Fibroblast of lung (primary cell): Measurements from ENCODE around the gene PDE2A. TPM values are rescaled to one million over a fixed set of nuclear protein-coding genes. Genes with fewer than 3 reads are reported as not detected.

Source experiments
- DNase-seq, 2 donors: peaks; one replicate each; pipeline versions ENCODE4 v3.0.0 to v3.0.0-alpha.2; 2010; ENCODE audit warnings: low read depth in 2 of 2
- H2AFZ ChIP-seq: 2 replicates; pipeline ENCODE4 v1.5.1; 2012; ENCODE audit warnings: low read length, control low read depth, inconsistent platforms
- H3K27ac ChIP-seq: 2 replicates; pipeline ENCODE4 v1.5.1; 2011; ENCODE audit warnings: low read length, control low read depth; ENCODE audit not compliant: insufficient read depth
- H3K27me3 ChIP-seq: 2 replicates; pipeline ENCODE4 v1.5.1; 2011; ENCODE audit warnings: mild to moderate bottlenecking, low read length; ENCODE audit not compliant: control insufficient read depth, insufficient read depth
- H3K36me3 ChIP-seq: 2 replicates; pipeline ENCODE4 v1.5.1; 2011; ENCODE audit warnings: low read length; ENCODE audit not compliant: control insufficient read depth, insufficient read depth
- H3K4me1 ChIP-seq: 2 replicates; pipeline ENCODE4 v1.5.1; 2011; ENCODE audit warnings: low read length; ENCODE audit not compliant: control insufficient read depth, insufficient read depth; ENCODE audit errors: extremely low read depth
- H3K4me2 ChIP-seq: 2 replicates; pipeline ENCODE4 v1.5.1; 2011; ENCODE audit warnings: low read length, control low read depth; ENCODE audit not compliant: insufficient read depth; ENCODE audit errors: extremely low read depth
- H3K4me3 ChIP-seq, 4 experiments: fragments of 200-600 bp in 1 of 4; sonication (generic) in 1 of 4; replicated peaks in 1 of 4; 2 replicates each; pipeline ENCODE4 v1.5.1; 2011 to 2016; ENCODE audit warnings: low read length in 4 of 4, low read depth in 3 of 4, mild to moderate bottlenecking in 3 of 4, control low read depth in 2 of 4, inconsistent platforms in 1 of 4, mixed read lengths in 1 of 4; ENCODE audit not compliant: insufficient read depth in 1 of 4; ENCODE audit errors: control extremely low read depth in 1 of 4
- H3K79me2 ChIP-seq: 2 replicates; pipeline ENCODE4 v1.5.1; 2012; ENCODE audit warnings: mild to moderate bottlenecking, low read length, inconsistent platforms; ENCODE audit not compliant: control insufficient read depth, insufficient read depth
- H3K9ac ChIP-seq: 2 replicates; pipeline ENCODE4 v1.5.1; 2011; ENCODE audit warnings: mild to moderate bottlenecking, low read length, control low read depth; ENCODE audit not compliant: insufficient read depth
- H3K9me3 ChIP-seq: 2 replicates; pipeline ENCODE4 v1.5.1; 2012; ENCODE audit warnings: low read depth, low read length; ENCODE audit not compliant: control insufficient read depth, insufficient read depth
- H4K20me1 ChIP-seq: 2 replicates; pipeline ENCODE4 v1.5.1; 2011; ENCODE audit warnings: low read length; ENCODE audit not compliant: control insufficient read depth, insufficient read depth; ENCODE audit errors: extremely low read depth
- CTCF ChIP-seq, 2 donors: IDR thresholded peaks in 1 of 2; conservative IDR thresholded peaks in 1 of 2; 1 replicate in 1 of 2; 2 replicates in 1 of 2; pipeline ENCODE4 v1.5.1; 2011 to 2012; ENCODE audit warnings: low read length in 2 of 2, control low read depth in 1 of 2, inconsistent platforms in 1 of 2, low read depth in 1 of 2, mild to moderate bottlenecking in 1 of 2
- EZH2 ChIP-seq: IDR thresholded peaks from 2 replicates; pipeline ENCODE4 v1.5.1; 2012; ENCODE audit warnings: low read length, control low read depth, mild to moderate bottlenecking; ENCODE audit errors: missing control alignments
- polyA plus RNA-seq, 2 donors: library from polyadenylated mRNA; depleted of rRNA in 1 of 2; stranded (reverse) in 1 of 2; unstranded in 1 of 2; fragments of >200 nt; gene quantifications; 2 replicates each; pipeline ENCODE4 v1.2.1, GENCODE V29; 2011 to 2012; ENCODE audit warnings: missing spikeins in 1 of 2
- total RNA-seq: library from RNA; depleted of rRNA; stranded (reverse); fragments of >200 nt; gene quantifications from 2 replicates; pipeline ENCODE4 v1.2.1, GENCODE V29; 2014

PDE2A gene
- total and polyA plus RNA-seq, 2 donors (not counting 1 experiment from before 2014, with no cell fraction given) = 0.50 to 2.6 TPM

- Histone ChIP-seq H3K79me2 (no peaks in the 10 kb centered on the region), H3K4me2 (no peak overlapping the region), H3K27me3 (peaks cover 7% of the 10 kb centered on the region), H4K20me1 (no peaks in the 10 kb centered on the region), H3K9me3 (no peaks in the 10 kb centered on the region), H3K4me3 (no peak overlapping the region), H2AFZ (no peak overlapping the region), H3K36me3 (no peaks in the 10 kb centered on the region), H3K27ac (no peak overlapping the region), H3K4me1 (no peaks in the 10 kb centered on the region), H3K9ac (no peak overlapping the region)
- TF ChIP-seq EZH2 (no peak), CTCF (conservative IDR thresholded peaks at IDR 0.05 in 1 of 2, IDR thresholded peaks at IDR 0.05 in 1 of 2; ENCODE audit: low read depth in 1 of 2, low read length in 2 of 2) (no peak)
- DNase-seq = no peak
Measured at GRCh38 chr11:72616655-72617054, 57.6 kb downstream of the PDE2A start.

GRCh38 chr11:72615329-72615728 is 58.9 kb downstream of the PDE2A start:
- TF ChIP-seq CTCF (conservative IDR thresholded peaks at IDR 0.05 in 1 of 2, IDR thresholded peaks at IDR 0.05 in 1 of 2; ENCODE audit: low read depth in 1 of 2, low read length in 2 of 2) (no peak), EZH2 (no peak)
- Histone ChIP-seq H3K79me2 (no peaks in the 10 kb centered on the region), H3K4me2 (no peak overlapping the region), H3K4me1 (no peaks in the 10 kb centered on the region), H3K9ac (no peak overlapping the region), H4K20me1 (no peaks in the 10 kb centered on the region), H2AFZ (no peak overlapping the region), H3K36me3 (no peaks in the 10 kb centered on the region), H3K27me3 (peaks cover 7% of the 10 kb centered on the region), H3K9me3 (no peaks in the 10 kb centered on the region), H3K27ac (no peak overlapping the region), H3K4me3 (no peak overlapping the region)
- no peak for DNase-seq

DNA sequence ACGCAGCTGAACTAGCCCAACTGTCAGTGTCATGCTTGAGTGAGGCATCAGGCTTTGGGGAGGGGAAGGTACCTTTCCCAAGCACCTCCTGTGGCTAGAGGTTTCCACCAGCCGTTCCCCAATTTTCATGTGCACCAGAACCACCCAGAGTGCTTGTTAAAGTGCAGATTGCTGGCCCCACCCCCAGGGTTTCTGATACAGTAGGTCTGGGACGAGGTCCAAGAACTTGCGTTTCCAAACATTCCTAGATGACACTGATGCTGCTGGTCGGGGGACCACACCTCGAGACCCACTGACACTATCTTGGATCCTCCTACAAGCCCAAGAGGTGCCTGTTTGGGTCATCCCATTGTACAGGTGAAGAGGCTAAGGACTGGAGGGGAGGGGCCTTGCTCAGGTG is 59.8 kb downstream of the PDE2A start:
- no peak overlapping the region for H3K9ac ChIP-seq
- no peak overlapping the region for H2AFZ ChIP-seq
- H3K9me3 ChIP-seq = no peaks in the 10 kb centered on the region
- no peaks in the 10 kb centered on the region for H3K4me1 ChIP-seq
- no peaks in the 10 kb centered on the region for H3K79me2 ChIP-seq
- H3K27me3 ChIP-seq = peaks cover 7% of the 10 kb centered on the region
- no peak for DNase-seq
- no peaks in the 10 kb centered on the region for H3K36me3 ChIP-seq
- H3K27ac ChIP-seq = no peak overlapping the region
- no peak overlapping the region for H3K4me2 ChIP-seq
- H3K4me3 ChIP-seq = no peak overlapping the region
- no peaks in the 10 kb centered on the region for H4K20me1 ChIP-seq
- no peak for TF ChIP-seq EZH2
- TF ChIP-seq CTCF (conservative IDR thresholded peaks at IDR 0.05 in 1 of 2, IDR thresholded peaks at IDR 0.05 in 1 of 2; ENCODE audit: low read depth in 1 of 2, low read length in 2 of 2) = no peak
